Ectodermal cell (in vitro differentiated cells): Measurements from ENCODE around the gene PPIH. TPM values are rescaled to one million over a fixed set of nuclear protein-coding genes. Genes with fewer than 3 reads are reported as not detected.
"Not testable (repeated sequence)": the region's sequence is repeated elsewhere in the genome, so short reads cannot be mapped to it uniquely, and the experiment has no call there.

ENCODE experiments used
- H3K27ac ChIP-seq: 2 replicates; pipeline ENCODE4 v1.7.0; 2013; ENCODE audit warnings: mild to moderate bottlenecking, low read depth, low read length; ENCODE audit not compliant: insufficient read depth, poor library complexity, severe bottlenecking
- H3K27me3 ChIP-seq: 2 replicates; pipeline ENCODE4 v1.7.0; 2013; ENCODE audit warnings: mild to moderate bottlenecking, low read length; ENCODE audit not compliant: insufficient read depth, control insufficient read depth, poor library complexity, severe bottlenecking
- H3K36me3 ChIP-seq: one replicate; pipeline ENCODE4 v1.7.0; 2013; ENCODE audit warnings: low read length; ENCODE audit not compliant: control insufficient read depth, insufficient read depth
- H3K4me1 ChIP-seq: one replicate; pipeline ENCODE4 v1.7.0; 2013; ENCODE audit warnings: low read length; ENCODE audit not compliant: control insufficient read depth, insufficient read depth
- H3K4me3 ChIP-seq: 2 replicates; pipeline ENCODE4 v1.7.0; 2013; ENCODE audit warnings: low read depth, low read length, control low read depth; ENCODE audit not compliant: insufficient read depth
- H3K9me3 ChIP-seq: 2 replicates; pipeline ENCODE4 v1.7.0; 2013; ENCODE audit warnings: mild to moderate bottlenecking, low read length, moderate library complexity; ENCODE audit not compliant: control insufficient read depth
- WGBS, 2 experiments: methylation state at CpG; one replicate each; pipeline ENCODE4 v1.1.7; 2013; ENCODE audit warnings: missing lambda C conversion rate in 2 of 2; 5-methylcytosine and 5-hydroxymethylcytosine counted together
- polyA plus RNA-seq, 4 experiments: library from polyadenylated mRNA; stranded (reverse); fragments of 50-300 nt; gene quantifications; one replicate each; pipeline ENCODE4 v1.2.3, GENCODE V29; 2013

The PPIH gene
- polyA plus RNA-seq (2013, experiment 1 of 4): 79.6 TPM
- 65.0 TPM for polyA plus RNA-seq (2013, experiment 2 of 4)
- 50.4 TPM for polyA plus RNA-seq (2013, experiment 3 of 4)
- 63.0 TPM for polyA plus RNA-seq (2013, experiment 4 of 4)

DNA sequence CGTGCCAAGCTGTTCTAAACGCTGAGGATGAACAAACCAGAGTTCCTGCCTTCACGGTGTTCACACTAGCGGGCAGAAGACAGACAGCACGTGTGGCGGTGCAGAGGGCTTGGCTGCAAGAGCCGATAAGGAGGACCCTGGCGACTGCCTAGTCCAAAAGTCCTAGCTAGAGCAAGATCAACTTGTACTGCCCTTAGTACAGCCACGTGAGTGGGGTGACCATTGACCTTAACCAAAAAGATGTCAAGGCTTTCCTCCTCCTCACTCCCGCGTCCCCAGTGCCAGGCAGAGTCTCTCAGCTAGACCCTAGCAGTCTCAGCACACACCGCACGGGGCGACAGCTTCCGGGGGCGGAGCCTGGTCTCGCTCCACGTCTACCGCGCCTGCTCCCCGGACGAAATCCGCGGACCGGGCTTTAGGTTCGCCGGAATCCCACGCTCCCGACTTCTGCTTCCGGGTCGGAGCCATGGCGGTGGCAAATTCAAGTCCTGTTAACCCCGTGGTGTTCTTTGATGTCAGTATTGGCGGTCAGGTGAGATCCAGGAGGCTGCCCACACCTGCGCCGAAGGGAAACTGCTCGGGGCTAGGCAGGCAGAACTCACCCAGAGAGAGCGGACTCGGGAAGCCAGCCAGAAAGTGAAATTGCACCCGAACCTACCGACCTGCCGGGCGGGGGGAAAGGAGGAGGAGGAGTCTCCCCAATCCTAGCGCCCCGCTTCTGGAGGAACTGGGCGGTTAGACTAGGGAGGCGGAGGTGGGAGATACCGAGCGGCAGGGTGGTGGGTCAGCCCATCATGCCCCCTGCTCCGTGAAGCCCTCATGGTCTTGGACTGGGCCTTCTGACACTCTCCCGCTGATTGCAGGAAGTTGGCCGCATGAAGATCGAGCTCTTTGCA lies at the start of gene PPIH:
TSS of gene PPIH (plus strand) at position 443 of the 896 bp plus-strand sequence. CDS start at position 467, 24 bp downstream.
- Histone ChIP-seq H3K27ac (no peak within 1 kb of the TSS), H3K9me3 (no peaks in the 10 kb centered on the region), H3K36me3 (peaks cover 5% of the 10 kb centered on the region), H3K4me1 (peaks cover 6% of the 10 kb centered on the region), H3K4me3 (peak within 1 kb of the TSS; percentile 96), H3K27me3 (peaks cover 14% of the 10 kb centered on the region)
- 2% methylated on average over 53 of the region's 53 CpGs for WGBS, 2 experiments

DNA sequence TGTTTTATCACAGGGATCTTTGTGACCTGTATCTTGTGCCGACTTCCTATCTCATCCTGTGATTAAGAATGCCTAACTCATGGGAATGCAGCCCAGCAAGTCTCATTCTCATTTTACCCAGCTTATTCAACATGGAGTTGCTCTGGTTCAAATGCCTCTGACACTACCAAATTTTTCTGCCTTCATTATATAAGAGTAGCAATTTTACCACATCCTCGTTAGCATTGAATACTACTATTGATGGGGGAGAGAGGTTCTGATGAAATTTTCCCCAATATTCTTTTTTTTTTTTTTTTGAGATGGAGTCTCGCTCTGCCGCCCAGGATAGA lies 44.5 kb upstream of the PPIH start:
- Histone ChIP-seq H3K27ac (no peak overlapping the region), H3K36me3 (no peaks in the 10 kb centered on the region), H3K4me3 (no peak overlapping the region), H3K9me3 (no peaks in the 10 kb centered on the region), H3K27me3 (no peaks in the 10 kb centered on the region), H3K4me1 (no peaks in the 10 kb centered on the region)
- 91 to 96% methylated on average over 2 to 3 of the region's 4 CpGs for WGBS, 2 experiments

DNA sequence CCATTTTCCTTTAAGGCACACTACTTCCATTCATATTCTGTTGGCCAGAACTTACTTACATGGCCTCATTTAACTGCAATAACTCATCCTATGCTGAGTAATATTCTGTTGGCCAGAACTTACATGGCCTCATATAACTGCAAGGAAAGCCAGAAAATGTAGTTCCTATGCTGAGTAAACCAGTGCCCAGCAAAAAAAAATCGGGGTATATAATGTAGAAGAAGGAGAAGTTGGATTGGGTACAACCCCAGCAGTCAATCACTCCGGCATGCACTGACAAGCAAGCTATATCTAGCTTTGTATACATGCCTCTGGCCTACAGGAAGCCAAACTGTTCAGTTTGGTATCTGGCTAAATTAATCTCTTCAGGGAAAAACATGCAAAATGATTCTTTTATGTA lies 39.4 kb upstream of the PPIH start:
- no peak overlapping the region for H3K4me3 ChIP-seq
- H3K36me3 ChIP-seq: no peaks in the 10 kb centered on the region
- H3K4me1 ChIP-seq: no peaks in the 10 kb centered on the region
- H3K9me3 ChIP-seq: no peaks in the 10 kb centered on the region
- no peaks in the 10 kb centered on the region for H3K27me3 ChIP-seq
- 88 to 91% methylated on average over 2 of the region's 2 CpGs for WGBS, 2 experiments
- no peak overlapping the region for H3K27ac ChIP-seq

GRCh38 chr1:42620307-42620706 lies 37.9 kb upstream of the PPIH start:
- 63 to 100% methylated on average over 1 to 2 of the region's 2 CpGs for WGBS, 2 experiments
- Histone ChIP-seq H3K4me3 (no peak overlapping the region), H3K27me3 (no peaks in the 10 kb centered on the region), H3K27ac (no peak overlapping the region), H3K36me3 (no peaks in the 10 kb centered on the region), H3K4me1 (no peaks in the 10 kb centered on the region), H3K9me3 (no peaks in the 10 kb centered on the region)

DNA sequence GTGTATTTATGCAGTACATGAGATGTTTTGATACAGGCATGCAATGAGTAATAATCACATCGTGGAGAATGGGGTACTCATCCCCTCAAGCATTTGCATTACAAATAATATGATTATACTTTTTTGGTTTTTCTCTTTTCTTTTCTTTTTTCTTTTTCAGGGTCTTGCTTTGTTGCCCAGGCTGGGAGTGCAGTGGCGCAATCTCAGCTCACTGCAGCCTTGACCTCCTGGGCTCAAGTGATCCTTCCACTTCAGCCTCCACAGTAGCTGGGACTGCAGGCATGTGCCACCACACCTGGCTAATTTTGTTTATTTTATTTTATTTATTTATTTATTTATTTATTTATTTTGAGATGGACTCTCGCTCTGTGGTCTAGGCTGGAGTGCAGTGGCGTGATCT lies 37.0 kb upstream of the PPIH start:
- WGBS, 2 experiments: 90 to 97% methylated on average over 3 to 4 of the region's 4 CpGs
- H3K4me1 ChIP-seq, H3K27ac ChIP-seq, H3K4me3 ChIP-seq, H3K27me3 ChIP-seq, H3K36me3 ChIP-seq, H3K9me3 ChIP-seq: not testable (repeated sequence)

- WGBS, 2 experiments: 90 to 91% methylated on average over 3 of the region's 3 CpGs
- H3K4me1 ChIP-seq: not testable (repeated sequence)
Observed at GRCh38 chr1:42627205-42627604, 31.0 kb upstream of the PPIH start.

GRCh38 chr1:42639116-42639515 lies 19.1 kb upstream of the PPIH start:
- Histone ChIP-seq H3K27me3 (no peaks in the 10 kb centered on the region), H3K4me1 (no peaks in the 10 kb centered on the region), H3K9me3 (no peaks in the 10 kb centered on the region), H3K36me3 (no peaks in the 10 kb centered on the region), H3K27ac (no peak overlapping the region), H3K4me3 (no peak overlapping the region)

More at GRCh38 chr1:42627205-42627604, 31.0 kb upstream of the PPIH start:
- H3K36me3 ChIP-seq, H3K9me3 ChIP-seq, H3K27ac ChIP-seq, H3K27me3 ChIP-seq, H3K4me3 ChIP-seq: not testable (repeated sequence)

GRCh38 chr1:42646056-42646455 lies 12.2 kb upstream of the PPIH start:
- no peaks in the 10 kb centered on the region for H3K4me1 ChIP-seq
- H3K9me3 ChIP-seq: no peaks in the 10 kb centered on the region
- peaks cover 4% of the 10 kb centered on the region for H3K27me3 ChIP-seq
- no peak overlapping the region for H3K4me3 ChIP-seq
- H3K36me3 ChIP-seq: no peaks in the 10 kb centered on the region
- WGBS, 2 experiments: 83 to 87% methylated on average over 2 of the region's 2 CpGs
- H3K27ac ChIP-seq: no peak overlapping the region

DNA sequence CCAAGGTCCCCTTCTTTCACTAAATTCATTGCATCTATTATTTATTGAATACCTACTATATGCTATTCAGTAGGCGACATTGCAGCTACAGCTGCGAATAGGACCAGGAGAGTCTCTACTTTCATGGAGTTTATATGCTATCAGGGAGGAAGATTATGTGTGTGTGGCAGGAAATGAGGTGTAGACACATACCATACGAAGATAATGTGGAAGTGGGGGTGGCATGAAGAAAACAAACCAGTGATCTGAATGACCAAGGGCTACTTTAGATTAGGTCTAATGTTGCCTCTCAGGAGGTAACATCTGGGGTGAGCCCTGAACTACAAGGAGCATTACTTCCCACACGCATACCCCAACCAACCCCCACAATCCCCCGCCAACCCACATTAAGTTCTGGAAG lies 1.0 kb upstream of the PPIH start:
- 95 to 98% methylated on average over 4 to 5 of the region's 5 CpGs for WGBS, 2 experiments
- H3K36me3 ChIP-seq: peaks cover 5% of the 10 kb centered on the region
- no peak overlapping the region for H3K4me3 ChIP-seq
- no peaks in the 10 kb centered on the region for H3K9me3 ChIP-seq
- H3K27ac ChIP-seq: no peak overlapping the region
- peaks cover 21% of the 10 kb centered on the region for H3K27me3 ChIP-seq
- H3K4me1 ChIP-seq: peaks cover 6% of the 10 kb centered on the region

DNA sequence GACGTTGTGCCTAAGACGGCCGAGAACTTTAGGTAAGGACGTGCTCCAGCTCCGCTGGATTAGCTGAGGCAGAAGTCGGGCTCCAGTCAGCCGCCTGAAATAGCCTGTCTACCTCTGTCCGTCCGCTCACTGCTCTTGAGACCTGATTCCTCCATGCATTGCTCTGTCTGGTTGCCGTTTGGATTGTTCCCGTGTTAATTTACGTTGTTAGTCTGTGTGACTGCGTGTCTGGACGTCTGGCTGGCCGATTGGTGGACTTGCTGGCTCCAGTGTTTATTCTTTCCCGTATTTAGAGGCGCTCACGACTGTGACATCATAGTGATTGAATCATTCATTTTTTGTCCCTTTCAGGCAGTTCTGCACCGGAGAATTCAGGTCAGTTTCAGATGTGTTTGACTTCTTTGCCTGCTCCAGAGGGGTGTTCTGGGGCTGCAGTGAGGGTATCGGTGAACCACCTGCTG lies 684 bp downstream of the PPIH start:
- peaks cover 7% of the 10 kb centered on the region for H3K36me3 ChIP-seq
- H3K9me3 ChIP-seq: no peaks in the 10 kb centered on the region
- H3K4me3 ChIP-seq: peak overlapping the region; percentile 96
- WGBS, 2 experiments: 8 to 10% methylated on average over 20 of the region's 20 CpGs
- no peak overlapping the region for H3K27ac ChIP-seq
- H3K4me1 ChIP-seq: peaks cover 6% of the 10 kb centered on the region
- H3K27me3 ChIP-seq: peaks cover 12% of the 10 kb centered on the region
